GM18861 (cell line): ENCODE measurements around the gene ZNF83.
"Not testable (repeated sequence)": the region's sequence is repeated elsewhere in the genome, so short reads cannot be mapped to it uniquely, and the experiment has no call there.

Source experiments
- ATAC-seq: cut with Tn5 transposase; IDR thresholded peaks from one replicate; pipeline ENCODE4 v1.9.1; 2021; ENCODE audit not compliant: unreplicated experiment

Gene ZNF83

GRCh38 chr19:52570000-52570861, 67.9 kb downstream of the ZNF83 start, which contains the start of gene ZNF701:
ZNF701 (plus strand) TSS chr19:52570287; CDS start chr19:52574148, 3,861 bp downstream.
- ATAC-seq = peak; percentile 80

GRCh38 chr19:52569638-52569999, 68.5 kb downstream of the ZNF83 start:
- not testable (repeated sequence) for ATAC-seq

- no peak for ATAC-seq
Measured at GRCh38 chr19:52567921-52568320, 70.2 kb downstream of the ZNF83 start.

DNA sequence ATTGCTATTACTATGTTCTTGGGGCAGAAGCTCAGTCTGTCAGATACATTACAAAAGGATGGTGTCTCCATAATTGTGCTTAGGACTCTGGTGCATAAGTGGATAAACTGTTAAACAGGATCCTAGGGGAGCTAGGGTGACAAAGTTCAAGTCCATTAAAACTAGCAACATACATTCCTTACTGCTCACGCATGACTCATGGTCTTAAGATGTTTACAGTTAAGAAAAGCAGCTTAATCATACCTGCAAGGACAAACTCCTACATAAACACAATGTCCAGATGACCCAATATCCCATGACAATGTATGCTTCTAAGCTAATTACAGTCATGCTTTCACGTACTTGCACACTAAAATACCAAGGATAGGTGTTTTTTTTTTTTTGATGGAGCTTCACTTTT, 71.6 kb downstream of the ZNF83 start:
- ATAC-seq = no peak

- ATAC-seq = no peak
Measured at GRCh38 chr19:52566121-52566520, 72.0 kb downstream of the ZNF83 start.
